HL-60 (cell line): ENCODE data around the gene B4GALT6.

Source experiments
- GABPA ChIP-seq: IDR thresholded peaks from 2 replicates; pipeline ENCODE4 v1.6.1; 2012; ENCODE audit warnings: low read depth
- POLR2AphosphoS5 ChIP-seq: IDR thresholded peaks from 2 replicates; pipeline ENCODE4 v1.6.1; 2012; ENCODE audit warnings: low read depth
- TF ChIP-seq, protein P1 (sequence below): IDR thresholded peaks from one replicate; pipeline ENCODE4 v1.5.1; 2011; ENCODE audit warnings: low read length, control low read depth, inconsistent platforms; ENCODE audit not compliant: insufficient read depth

DNA sequence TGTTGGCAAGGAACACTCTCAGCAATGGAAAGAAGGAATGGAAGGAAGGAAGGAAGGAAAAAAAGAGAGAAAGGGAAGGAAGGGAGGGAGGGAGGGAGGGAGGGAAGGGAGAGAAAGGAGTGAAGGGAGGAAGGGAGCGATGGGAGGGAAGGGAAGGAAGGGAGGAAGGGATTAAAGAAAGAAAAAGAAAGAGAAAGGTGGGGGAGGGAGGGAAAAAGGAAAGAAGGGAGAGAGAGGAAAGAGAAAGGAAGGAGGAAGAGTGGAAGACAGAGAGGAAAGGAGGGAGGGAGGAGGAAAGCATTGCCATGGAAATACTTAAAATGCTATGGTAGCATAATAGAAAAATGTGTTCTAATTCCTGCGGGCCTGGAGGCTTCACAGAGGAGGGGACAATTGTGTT lies 70.3 kb downstream of the B4GALT6 start:
- TF ChIP-seq, protein P1, sequence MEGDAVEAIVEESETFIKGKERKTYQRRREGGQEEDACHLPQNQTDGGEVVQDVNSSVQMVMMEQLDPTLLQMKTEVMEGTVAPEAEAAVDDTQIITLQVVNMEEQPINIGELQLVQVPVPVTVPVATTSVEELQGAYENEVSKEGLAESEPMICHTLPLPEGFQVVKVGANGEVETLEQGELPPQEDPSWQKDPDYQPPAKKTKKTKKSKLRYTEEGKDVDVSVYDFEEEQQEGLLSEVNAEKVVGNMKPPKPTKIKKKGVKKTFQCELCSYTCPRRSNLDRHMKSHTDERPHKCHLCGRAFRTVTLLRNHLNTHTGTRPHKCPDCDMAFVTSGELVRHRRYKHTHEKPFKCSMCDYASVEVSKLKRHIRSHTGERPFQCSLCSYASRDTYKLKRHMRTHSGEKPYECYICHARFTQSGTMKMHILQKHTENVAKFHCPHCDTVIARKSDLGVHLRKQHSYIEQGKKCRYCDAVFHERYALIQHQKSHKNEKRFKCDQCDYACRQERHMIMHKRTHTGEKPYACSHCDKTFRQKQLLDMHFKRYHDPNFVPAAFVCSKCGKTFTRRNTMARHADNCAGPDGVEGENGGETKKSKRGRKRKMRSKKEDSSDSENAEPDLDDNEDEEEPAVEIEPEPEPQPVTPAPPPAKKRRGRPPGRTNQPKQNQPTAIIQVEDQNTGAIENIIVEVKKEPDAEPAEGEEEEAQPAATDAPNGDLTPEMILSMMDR, result no peak
- TF ChIP-seq POLR2AphosphoS5 (no peak), GABPA (no peak)
